Prostate gland (tissue), 2 donors: Measurements from ENCODE around the gene CAND1. TPM values are rescaled to one million over a fixed set of nuclear protein-coding genes. Genes with fewer than 3 reads are reported as not detected.

Source experiments
- DNase-seq: peaks from one replicate; pipeline ENCODE4 v3.0.0-alpha.2; 2019; ENCODE audit warnings: low spot score
- H3K27ac ChIP-seq, 2 donors: fragments of 200-600 bp; sonication (generic); 2 replicates each; pipeline ENCODE4 v1.5.1; 2017 to 2019
- H3K27me3 ChIP-seq: fragments of 200-600 bp; sonication (generic); replicated peaks from 2 replicates; pipeline ENCODE4 v1.5.1; 2019; ENCODE audit not compliant: insufficient read depth
- H3K36me3 ChIP-seq, 2 donors: fragments of 200-600 bp; sonication (generic); 1 replicate in 1 of 2; 2 replicates in 1 of 2; pipeline versions ENCODE4 v1.5.1 to v1.8.1; 2017 to 2019
- H3K4me1 ChIP-seq: fragments of 200-600 bp; sonication (generic); replicated peaks from 2 replicates; pipeline ENCODE4 v1.5.1; 2019
- H3K4me3 ChIP-seq, 2 donors: fragments of 200-600 bp; sonication (generic); 2 replicates each; pipeline ENCODE4 v1.5.1; 2017 to 2019
- H3K9me3 ChIP-seq: fragments of 200-600 bp; sonication (generic); 2 replicates; pipeline ENCODE4 v1.5.1; 2017
- POLR2A ChIP-seq: fragments of 450-650 bp; IDR thresholded peaks from one replicate; pipeline ENCODE4 v1.6.1; 2016; ENCODE audit warnings: antibody characterized with exemption, mild to moderate bottlenecking
- POLR2AphosphoS5 ChIP-seq: sonication (generic); formaldehyde crosslinking; IDR thresholded peaks from one replicate; pipeline ENCODE4 v1.6.1; 2017; ENCODE audit warnings: antibody characterized with exemption
- WGBS: methylation state at CpG from one replicate; pipeline ENCODE4 v1.1.5; 2018; 5-methylcytosine and 5-hydroxymethylcytosine counted together
- intact Hi-C: fragments of 100-400 bp; cut with DNase I; formaldehyde crosslinking; loops from one replicate; pipeline ENCODE4 v1.14.2; 2022
- total RNA-seq, 2 donors: library from RNA; depleted of rRNA; stranded (reverse); fragments of >200 nt; gene quantifications; one replicate each; pipeline ENCODE4 v1.1.0, GENCODE V29; 2016
- TF ChIP-seq, protein P1 (sequence below), 4 experiments: fragments of 200-600 bp in 2 of 4; fragments of 450-650 bp in 2 of 4; sonication (generic) in 2 of 4; IDR thresholded peaks; 1 replicate in 3 of 4; 2 replicates in 1 of 4; pipeline ENCODE4 v1.5.1; 2016 to 2019; ENCODE audit warnings: antibody characterized with exemption in 4 of 4, mild to moderate bottlenecking in 2 of 4, moderate library complexity in 2 of 4

The CAND1 gene
- 100 to 1,000 TPM in 1 of 2 donors, 10 to 100 TPM in 1; 65.1 to 118 TPM for total RNA-seq

DNA sequence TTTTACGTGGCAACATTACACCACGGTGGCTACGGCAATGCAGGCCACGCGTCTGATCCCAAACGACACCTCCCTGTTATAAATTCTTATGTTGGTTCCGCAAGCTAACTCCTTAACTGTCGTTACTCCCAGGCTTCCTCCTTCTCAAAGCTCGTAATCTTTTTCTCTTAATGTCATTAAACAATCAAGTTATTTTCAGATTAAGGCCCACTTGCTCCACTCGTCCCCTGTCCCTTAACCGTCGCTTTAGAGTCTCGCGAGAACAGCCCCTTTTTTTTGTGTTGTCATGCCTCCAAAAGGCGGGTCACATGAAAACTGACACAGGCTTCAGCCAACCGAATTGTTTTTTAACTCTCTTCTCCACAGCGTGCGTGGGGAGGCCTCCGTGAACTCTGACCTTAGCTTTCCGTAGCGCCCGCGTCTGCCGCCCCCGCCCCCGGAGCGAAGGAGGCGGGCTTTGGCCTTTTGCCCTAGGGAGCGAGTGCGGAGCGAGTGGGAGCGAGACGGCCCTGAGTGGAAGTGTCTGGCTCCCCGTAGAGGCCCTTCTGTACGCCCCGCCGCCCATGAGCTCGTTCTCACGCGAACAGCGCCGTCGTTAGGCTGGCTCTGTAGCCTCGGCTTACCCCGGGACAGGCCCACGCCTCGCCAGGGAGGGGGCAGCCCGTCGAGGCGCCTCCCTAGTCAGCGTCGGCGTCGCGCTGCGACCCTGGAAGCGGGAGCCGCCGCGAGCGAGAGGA is at the start of gene CAND1:
TSS of gene CAND1 (plus strand) at position 463 of the 737 bp plus-strand sequence. CDS start 360 bp downstream, outside the sequence.
- Histone ChIP-seq H3K9me3 (no peaks in the 10 kb centered on the region), H3K4me3 (peak within 1 kb of the TSS; percentile 67 to 88), H3K27ac (peak within 1 kb of the TSS; percentile 98 to 99), H3K4me1 (no peaks in the 10 kb centered on the region), H3K27me3 (no peaks in the 10 kb centered on the region), H3K36me3 (no peaks in the 10 kb centered on the region)
- TF ChIP-seq, protein P1, sequence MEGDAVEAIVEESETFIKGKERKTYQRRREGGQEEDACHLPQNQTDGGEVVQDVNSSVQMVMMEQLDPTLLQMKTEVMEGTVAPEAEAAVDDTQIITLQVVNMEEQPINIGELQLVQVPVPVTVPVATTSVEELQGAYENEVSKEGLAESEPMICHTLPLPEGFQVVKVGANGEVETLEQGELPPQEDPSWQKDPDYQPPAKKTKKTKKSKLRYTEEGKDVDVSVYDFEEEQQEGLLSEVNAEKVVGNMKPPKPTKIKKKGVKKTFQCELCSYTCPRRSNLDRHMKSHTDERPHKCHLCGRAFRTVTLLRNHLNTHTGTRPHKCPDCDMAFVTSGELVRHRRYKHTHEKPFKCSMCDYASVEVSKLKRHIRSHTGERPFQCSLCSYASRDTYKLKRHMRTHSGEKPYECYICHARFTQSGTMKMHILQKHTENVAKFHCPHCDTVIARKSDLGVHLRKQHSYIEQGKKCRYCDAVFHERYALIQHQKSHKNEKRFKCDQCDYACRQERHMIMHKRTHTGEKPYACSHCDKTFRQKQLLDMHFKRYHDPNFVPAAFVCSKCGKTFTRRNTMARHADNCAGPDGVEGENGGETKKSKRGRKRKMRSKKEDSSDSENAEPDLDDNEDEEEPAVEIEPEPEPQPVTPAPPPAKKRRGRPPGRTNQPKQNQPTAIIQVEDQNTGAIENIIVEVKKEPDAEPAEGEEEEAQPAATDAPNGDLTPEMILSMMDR (IDR thresholded peaks at IDR 0.05): no peak
- TF ChIP-seq POLR2A (peak; percentile 90), POLR2AphosphoS5 (peak; percentile 84)
- DNase-seq: peak; percentile 98
- intact Hi-C loops: loop anchor here (5.0 to 10.0 kb wide), 2 partner anchors 202 to 1084 kb away; partner anchors contain the start of gene IRAK3
- under 1% methylated on average over 61 of the region's 61 CpGs for WGBS

DNA sequence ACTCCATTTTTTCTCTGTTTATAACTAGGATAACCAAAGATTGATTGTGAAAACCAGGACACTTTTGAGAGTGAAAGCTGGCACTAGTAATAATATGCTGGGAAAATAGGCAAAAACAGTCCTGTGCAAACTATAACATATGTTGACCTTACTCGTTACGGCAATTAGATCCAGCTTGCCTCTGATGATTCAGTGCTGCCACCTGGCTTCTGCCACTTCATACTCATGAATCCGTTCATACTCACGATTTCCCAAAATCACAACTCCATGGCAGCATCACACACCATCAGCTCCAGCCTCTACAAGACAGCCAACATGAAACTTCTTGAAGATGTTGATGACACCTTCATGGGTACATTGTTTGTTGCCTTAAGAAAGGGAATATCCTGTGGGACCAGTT is 49.1 kb upstream of the CAND1 start:
- intact Hi-C loops: no loop called here
- no peak overlapping the region for H3K4me3 ChIP-seq
- 58% methylated on average over 4 of the region's 4 CpGs for WGBS
- no peaks in the 10 kb centered on the region for H3K9me3 ChIP-seq
- H3K4me1 ChIP-seq: no peaks in the 10 kb centered on the region
- H3K27ac ChIP-seq: no peak overlapping the region
- peak; percentile 5 for DNase-seq
- H3K36me3 ChIP-seq: no peaks in the 10 kb centered on the region
- TF ChIP-seq POLR2A (no peak), POLR2AphosphoS5 (no peak)
- TF ChIP-seq, protein P1 (IDR thresholded peaks at IDR 0.05): peak in 2 of 4 experiments; percentile 25 to 38
- H3K27me3 ChIP-seq: no peaks in the 10 kb centered on the region

DNA sequence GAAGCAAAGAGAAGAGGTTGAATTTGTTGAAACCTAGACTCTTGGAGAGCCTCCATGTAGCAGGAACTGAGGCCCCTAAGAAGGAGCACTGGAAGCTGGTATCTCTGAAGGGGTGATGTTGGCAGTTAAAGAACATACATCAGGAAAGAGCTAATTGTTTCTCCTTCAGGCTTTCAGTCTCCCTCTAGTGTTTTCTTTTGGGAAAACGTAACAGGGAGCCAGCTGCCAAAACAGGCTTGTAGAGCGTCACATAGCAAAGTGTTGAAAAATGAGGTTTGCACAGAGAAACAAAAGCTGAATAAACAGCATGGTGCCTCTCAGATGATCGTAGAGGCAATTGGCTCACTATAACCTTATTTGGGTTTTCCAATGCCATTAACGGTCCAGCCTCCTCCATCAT is 46.9 kb upstream of the CAND1 start:
- H3K27me3 ChIP-seq: no peaks in the 10 kb centered on the region
- no peaks in the 10 kb centered on the region for H3K4me1 ChIP-seq
- H3K36me3 ChIP-seq: no peaks in the 10 kb centered on the region
- WGBS: 36% methylated on average over 4 of the region's 4 CpGs
- H3K9me3 ChIP-seq: no peaks in the 10 kb centered on the region
- no peak for DNase-seq
- TF ChIP-seq POLR2A (no peak), POLR2AphosphoS5 (no peak)
- TF ChIP-seq, protein P1 (IDR thresholded peaks at IDR 0.05): peak in 2 of 4 experiments; percentile 4 to 26
- H3K27ac ChIP-seq: no peak overlapping the region
- intact Hi-C loops: no loop called here
- no peak overlapping the region for H3K4me3 ChIP-seq

DNA sequence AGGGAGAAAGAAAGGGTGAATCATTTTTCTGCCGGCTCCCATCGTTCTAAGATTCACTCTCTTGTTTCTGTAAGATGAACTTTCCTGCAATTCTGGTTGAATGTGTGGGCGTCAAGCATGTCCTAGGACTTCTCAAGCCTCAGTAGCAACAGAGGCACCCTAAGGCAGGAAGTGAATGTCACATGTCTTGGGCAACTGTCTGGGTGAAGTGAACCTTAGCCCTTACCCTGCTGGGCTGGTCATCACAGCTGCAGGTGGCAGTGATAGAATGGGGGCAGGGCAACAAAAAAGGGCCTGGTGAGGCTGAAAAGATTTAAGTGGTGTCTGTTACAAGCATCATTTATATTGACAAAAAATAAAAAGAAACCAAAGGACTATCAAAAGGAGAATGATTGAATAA is 45.9 kb upstream of the CAND1 start:
- Histone ChIP-seq H3K36me3 (no peaks in the 10 kb centered on the region), H3K27me3 (no peaks in the 10 kb centered on the region), H3K4me3 (no peak overlapping the region), H3K9me3 (no peaks in the 10 kb centered on the region), H3K27ac (no peak overlapping the region), H3K4me1 (no peaks in the 10 kb centered on the region)
- no peak for DNase-seq
- TF ChIP-seq POLR2A (no peak), POLR2AphosphoS5 (no peak)
- TF ChIP-seq, protein P1 (IDR thresholded peaks at IDR 0.05): no peak
- intact Hi-C loops: no loop called here
- WGBS: 84% methylated on average over 3 of the region's 3 CpGs

DNA sequence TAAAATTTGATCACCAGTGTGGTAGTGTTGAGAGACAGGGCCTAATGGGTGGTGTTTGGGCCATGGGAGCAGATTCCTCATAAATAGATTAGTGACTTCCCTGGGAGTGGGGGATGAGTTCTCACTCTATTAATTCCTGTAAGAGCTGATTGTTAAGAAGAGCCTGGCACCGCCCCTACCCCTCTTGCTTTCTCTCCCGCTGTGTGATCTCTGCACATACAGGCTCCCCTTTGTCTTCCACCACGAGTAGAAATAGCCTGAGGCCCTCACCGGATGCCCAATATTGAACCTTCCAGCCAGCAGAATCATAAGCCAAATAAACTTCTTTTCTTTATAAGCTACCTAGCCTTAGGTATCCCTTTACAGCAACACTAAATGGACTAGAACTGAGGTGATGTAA is 31.9 kb upstream of the CAND1 start:
- Histone ChIP-seq H3K4me1 (no peaks in the 10 kb centered on the region), H3K27me3 (no peaks in the 10 kb centered on the region), H3K4me3 (no peak overlapping the region), H3K9me3 (no peaks in the 10 kb centered on the region), H3K27ac (no peak overlapping the region), H3K36me3 (no peaks in the 10 kb centered on the region)
- DNase-seq: no peak
- intact Hi-C loops: no loop called here
- 25% methylated on average over 4 of the region's 4 CpGs for WGBS
- TF ChIP-seq POLR2A: no peak
- TF ChIP-seq, protein P1 (IDR thresholded peaks at IDR 0.05): no peak
- TF ChIP-seq POLR2AphosphoS5: no peak
